ENCODE measurements around the gene TKTL2.
"Not testable (repeated sequence)": the region's sequence is repeated elsewhere in the genome, so short reads cannot be mapped to it uniquely, and the experiment has no call there.

The TKTL2 gene

DNA sequence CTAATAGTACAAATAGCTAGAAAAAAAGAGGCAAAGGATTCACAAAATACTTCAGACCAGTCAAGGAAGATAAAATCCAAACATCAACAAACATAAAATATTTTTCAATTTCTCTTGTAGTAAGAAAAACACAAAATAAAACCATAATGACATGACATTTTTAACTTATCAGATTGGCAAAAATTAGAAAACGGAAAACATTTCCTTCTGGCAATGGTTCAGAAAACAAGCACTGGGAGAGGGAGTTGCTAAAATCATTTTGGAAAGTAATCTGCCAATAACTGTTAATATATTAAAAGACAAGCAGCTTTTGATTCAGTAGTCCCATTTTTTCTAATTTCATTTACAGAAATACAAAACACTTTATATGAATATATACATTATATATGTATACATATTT, 26.1 kb downstream of the TKTL2 start:
- no peak for DNase-seq (ENCODE audit: low read depth, low spot score)

DNA sequence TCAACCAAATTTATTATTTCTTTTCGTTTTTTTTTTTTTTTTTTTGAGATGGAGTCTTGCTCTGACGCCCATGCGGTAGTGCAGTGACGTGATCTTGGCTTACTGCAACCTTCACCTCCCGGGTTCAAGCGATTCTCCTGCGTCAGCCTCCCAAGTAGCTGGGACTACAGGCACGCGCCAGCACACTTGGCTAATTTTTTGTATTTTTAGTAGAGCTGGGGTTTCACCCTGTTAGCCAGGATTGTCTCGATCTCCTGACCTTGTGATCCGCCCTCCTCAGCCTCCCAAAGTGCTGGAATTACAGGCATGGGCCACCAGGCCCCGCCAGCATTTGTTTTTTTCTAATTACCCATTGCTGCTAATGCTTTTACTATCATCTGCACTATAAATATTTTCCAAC, 26.5 kb downstream of the TKTL2 start:
- DNase-seq (ENCODE audit: low read depth, low spot score) = not testable (repeated sequence)

DNA sequence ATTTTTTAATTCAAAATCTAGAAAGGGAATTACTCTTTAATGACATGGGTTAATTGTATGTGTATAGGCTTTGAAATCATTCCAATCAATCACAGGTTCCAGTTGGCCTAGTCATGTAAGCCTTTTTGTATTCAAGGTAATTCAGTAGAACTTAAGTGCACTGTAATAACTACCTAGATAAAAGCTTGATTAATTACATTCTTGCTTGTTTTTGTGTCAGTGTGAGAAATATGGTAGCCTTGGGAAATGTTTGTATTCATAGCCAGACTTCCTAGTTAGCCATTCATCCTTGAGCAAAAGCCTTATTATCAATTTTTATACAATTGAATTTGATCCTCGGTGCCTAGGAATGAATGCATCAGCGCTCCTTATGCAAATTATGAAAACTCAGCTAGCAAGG, 33.5 kb downstream of the TKTL2 start:
- DNase-seq (ENCODE audit: low read depth, low spot score) = no peak

Data from astrocyte of the hippocampus (primary cell).